GM11168 (cell line): ENCODE data around the gene GFY.

Experiments
- in situ Hi-C: fragments of 300-500 bp; cut with MboI; formaldehyde crosslinking; loops from one replicate; pipeline ENCODE4 v1.12.0; 2022; ENCODE audit warnings: low sequenced_read_pairs; ENCODE audit not compliant: unreplicated experiment

Gene GFY

DNA sequence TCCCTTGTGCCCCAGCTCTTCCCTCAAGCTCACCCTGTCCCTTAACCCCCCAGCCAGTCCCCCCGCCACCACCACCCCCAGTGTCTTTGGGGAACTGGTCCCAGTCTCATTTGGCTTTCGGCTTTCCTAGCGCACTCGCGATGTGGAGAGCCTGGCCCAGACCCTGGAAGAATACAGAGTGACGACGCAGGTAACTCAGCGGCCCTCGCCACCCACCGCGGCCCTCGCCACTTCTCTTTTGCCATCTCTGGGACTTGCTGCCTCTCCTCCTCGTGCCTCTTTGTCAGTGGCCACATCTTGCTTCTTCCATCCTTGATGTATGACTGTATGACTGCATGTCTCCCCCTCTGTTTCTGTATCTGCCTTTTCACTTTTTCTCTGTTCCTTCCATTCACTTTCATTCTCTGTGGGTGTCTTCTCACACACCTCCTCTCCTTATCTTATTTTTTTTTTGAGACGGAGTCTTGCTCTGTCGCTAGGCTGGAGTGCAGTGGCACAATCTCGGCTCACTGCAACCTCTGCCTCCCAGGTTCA is 17.6 kb upstream of the GFY start:
- in situ Hi-C loops: no loop called here

DNA sequence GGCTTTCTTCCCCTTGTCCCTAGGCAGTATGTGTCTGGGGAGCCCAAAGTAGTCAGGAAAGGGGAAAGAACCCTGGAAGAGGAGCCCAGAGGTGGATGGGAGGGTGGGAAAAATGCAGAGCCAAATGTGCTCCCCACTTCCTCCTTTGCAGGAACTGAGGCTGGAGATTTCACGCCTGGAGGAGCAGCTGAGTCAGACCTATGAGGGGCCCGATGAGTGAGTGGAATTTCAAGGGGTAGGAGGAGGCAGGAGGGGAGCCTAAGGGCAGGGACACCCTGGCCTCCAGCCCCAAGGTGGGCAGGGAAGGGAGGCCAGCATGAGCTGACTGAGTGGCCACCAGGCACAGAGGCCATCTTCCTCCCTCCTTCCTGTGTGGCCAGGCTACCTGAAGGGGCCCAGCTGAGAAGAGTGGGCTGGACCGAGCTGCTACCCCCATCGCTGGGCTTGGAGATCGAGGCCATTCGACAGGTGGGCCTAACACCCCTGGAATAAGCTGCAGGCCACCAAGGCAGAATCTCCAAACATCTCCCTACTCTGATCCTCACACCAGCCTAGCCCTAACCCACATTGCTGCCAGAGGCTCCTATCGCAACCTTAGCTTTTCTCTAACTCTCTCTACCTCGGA is 16.3 kb upstream of the GFY start:
- in situ Hi-C loops: no loop called here

DNA sequence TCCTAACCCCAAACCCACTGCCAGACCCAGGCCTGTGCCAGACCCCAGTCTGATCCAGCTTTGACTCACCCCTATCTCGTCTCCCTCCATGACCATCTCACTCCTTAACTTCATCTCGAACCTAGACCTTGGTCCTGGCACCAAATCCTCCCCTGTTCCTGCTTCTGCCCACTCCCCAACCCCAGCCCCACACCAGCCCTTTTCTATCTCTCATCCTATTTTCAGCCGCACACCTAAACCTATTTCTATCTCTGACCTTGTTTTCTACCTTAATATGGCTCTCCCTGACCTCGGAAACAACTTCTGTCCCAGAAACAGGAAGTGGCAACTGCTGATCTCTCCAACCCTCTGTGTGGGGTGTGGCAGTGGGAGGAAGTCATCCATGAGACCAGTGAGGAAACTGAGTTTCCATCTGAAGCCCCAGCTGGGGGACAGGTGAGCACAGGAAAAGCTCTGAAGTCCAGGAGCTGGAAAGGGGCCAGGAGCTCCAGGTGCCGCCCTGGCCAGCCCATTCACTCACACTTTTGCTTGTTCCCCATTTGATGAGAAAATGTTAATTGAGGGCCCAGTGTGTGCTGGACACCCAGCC is 15.7 kb upstream of the GFY start:
- in situ Hi-C loops: no loop called here

DNA sequence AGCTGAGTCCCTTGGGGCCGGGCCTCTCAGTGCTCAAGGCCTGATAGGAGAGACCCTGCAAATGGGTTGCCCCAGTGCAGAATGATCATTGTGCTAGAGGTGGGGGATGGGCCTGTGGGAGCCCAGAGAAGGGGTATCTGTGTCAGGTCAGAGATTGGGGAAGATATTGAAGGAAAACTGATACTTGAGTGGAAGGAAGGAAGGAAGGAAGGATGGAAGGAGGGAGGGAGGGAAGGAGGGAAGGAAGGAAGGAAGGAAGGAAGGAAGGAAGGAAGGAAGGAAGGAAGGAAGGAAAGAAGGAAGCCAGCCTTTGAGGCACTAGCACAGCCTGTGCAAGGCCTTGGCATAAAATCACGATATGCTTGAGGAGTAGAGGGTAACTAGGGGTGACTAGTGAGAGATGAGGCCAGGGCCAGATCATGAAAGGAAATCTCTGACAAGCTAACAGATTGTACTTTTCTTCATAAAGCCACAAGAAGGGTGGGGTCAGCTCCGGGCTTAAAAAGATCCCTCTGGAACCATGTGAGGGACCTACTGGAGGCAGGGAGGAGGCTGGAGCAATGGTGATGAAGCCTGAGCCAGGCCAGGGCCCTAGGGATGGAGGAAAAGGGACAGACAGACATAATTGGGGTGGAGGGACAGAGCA is 13.4 kb upstream of the GFY start:
- in situ Hi-C loops: no loop called here

DNA sequence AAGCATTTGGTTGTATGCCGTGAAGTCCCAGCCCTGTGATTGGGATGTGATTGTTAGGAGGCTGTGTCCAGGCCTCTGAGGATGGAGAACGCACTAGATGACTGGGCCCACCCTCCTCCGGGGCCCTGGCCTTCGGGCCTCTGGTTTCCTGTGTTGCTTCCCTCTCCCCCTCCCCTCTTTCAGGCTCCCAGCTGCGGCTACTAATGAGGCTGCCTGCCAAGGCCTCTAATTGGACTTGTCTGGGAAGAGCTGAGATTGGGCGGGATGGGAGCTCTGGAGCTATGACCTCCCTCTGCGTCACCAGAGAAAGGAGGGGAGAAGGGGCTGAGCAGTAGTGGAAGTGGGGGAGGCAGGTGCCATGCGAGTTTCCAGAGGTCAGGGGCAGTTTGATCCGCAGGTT is 11.8 kb upstream of the GFY start:
- in situ Hi-C loops: no loop called here

DNA sequence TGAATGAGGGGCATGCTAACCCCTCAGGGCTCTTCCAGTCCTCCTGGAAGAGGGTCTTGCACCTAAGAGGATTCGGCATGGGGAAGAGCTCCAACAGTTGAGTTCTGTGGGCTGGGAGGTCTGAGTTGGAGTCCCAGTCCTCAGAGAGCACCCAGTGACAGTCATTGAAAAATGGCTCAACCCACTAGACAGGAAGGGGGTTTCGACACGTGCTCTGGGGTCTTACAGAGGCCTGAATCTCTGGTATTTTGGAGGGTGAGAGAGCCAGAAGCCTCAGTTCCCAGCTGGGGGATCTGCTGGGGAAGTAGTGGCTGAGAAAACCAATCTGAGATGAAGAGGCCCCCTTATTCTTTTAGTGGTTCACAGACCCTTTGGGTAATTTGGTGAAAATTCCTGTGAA is 10.9 kb upstream of the GFY start:
- in situ Hi-C loops: no loop called here

DNA sequence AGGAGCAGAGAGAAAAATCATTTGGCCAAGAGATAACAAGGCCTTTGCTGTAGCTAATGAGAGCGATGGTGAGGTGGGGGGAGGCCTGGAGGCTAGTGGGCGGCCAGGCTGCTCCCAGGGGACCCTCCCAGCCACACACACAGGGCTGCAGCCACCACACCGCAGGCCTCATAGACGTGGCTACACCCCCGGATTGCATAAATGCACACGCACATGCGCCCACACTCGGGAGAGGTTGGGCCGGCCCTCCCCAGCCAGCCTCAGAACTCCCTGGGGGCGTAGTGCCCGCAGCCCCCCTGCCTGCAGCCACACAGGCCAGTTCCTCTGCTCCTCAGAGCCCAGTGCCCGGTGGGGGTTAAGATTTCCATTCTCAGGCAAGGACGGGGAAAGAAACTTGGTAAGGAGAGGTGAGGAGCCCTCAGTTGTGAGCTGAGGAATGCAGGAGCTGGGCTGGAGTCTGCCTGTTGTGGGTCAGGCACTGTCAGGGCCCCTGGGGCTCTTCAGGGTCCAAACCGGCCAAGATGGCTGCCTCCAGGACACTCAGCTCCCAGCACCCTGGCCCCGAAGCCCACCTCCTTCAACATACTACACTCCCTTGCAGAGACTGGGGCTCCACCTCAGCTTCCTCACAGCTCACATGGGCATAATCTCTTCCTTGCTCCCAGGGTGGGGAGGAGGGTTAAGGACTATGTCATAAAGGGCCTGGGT is 9.9 kb upstream of the GFY start:
- in situ Hi-C loops: no loop called here

DNA sequence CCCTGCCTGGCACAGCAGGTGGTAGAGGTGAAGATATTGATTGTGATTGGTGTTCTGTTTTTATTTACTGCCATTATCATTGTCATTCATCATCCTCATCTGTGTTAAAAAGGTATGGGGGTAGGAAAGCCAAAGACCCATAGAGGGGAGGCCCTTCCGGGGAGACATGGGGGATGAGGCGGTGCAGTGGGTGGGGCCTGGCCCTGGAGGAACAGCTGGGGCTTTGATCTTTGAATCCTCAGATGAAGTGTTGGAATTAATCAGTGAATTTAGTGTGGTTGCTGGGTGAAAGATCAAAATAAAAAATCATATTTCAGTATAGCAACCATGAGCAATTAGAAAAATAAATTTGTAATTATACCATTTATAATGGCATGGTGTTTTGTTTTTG is 9.4 kb upstream of the GFY start:
- in situ Hi-C loops: no loop called here

DNA sequence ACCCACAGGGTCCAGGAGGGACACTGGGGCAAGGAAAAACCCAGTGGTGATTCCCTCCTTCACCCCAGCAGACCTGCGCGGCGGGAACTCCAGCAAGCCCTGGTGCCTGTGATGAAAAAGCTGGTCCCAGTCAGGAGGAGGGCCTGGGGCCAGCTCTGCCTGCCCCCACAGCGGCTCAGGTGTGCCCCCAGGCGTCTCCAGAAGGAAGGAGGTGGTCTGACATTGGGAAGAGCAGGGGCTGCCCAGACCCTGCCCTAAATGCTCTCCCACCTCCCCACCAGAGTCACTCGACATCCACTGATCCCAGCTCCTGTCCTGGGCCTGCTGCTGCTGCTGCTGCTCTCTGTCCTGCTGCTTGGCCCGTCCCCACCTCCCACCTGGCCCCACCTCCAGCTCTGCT is 8.1 kb upstream of the GFY start:
- in situ Hi-C loops: no loop called here

DNA sequence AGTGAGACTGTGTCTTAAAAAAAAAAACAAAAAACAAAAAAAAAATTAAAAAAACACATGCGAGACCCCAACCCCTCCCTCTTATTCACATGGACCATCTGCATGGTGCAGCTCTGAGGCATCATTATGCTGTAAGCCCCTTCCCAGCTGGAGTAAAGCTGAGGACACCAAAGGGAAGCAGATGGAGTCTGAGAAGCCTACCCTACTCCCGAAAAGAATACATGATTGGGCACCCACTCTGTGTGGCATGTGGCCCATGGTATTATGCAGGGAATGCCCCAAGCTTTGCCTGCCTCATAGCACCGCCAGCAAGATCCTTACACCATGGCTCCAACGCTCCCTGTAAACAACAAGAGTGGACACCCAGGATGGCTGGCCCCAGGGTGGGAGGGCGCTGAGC is 6.7 kb upstream of the GFY start:
- in situ Hi-C loops: no loop called here

DNA sequence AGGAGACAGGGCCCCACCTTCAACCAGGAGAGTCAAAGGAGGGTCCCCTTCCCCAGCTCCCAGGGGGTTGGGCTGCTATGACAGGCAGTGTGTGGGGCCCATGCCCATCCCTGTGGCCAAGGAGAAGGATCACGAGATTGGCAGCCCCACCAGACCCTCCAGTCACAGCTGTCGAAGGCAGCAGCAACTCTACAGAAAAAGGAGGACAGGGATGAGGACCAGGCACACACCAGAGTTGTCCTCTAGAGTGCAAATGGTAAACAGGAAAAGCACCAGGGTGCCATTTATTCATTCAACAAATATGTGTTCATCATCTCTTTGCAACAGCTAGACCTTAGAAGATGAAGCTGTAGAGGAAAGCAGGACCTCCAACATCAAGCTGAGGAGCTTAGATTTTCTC is 6.0 kb upstream of the GFY start:
- in situ Hi-C loops: no loop called here

DNA sequence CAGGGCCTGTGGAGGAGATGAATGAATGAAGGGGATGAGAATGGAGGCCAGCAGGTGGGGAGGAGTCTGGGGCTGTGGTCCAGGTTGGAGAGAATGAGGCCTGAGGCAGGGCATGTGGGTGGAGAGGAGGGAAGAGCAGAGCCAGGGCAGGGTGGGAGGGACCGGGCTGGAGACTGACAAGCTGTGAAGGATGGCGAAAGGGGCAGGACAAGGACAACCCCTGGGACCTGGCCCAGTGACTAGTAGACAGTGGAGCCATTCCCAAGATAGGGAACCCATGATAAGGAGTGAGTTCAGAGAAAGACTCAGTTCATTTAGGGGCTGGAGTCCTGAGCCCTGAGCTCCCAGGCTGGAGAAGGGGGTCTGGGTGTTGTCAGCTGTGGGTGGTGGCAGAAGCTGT is 5.0 kb upstream of the GFY start:
- in situ Hi-C loops: no loop called here

DNA sequence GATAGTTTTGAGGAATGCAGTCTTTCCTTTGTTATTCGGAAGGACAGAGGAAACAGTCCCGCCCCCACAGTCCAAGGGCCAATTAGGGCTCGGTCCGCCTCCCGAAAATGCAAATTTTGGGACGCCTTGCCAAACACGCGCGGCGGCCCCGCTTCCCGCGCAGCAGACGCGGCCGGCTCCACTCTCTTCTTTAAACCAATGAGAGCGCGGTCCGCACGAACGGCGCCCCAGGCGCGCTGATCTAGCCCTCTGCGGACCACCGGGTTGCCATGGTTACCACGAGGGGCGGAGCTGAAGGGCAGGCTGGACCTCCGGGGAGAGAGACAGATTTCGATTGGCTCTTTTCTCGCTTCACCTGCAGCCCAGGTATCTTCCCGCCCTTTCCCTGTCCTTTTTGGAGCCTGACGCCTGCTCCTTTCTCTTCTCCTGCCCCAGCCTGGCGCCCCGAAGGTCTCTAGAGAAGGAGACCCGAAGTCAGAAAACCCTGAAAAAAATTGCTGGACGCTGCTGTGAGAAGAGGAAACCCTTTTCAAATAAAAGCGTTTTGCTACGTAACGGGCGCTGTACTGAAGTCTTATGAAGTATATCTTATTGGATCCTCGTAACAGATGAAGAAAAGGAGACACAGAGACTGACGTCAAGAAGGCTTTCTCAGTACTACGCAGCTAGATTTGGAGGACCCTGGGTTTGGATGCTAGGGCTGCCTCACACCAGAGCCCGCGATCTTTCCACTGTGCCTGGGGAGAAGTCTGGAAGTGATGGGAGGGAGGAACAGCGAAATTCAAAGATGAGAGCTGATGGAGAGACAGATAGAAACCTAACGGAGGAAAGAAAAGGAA is 3.9 kb upstream of the GFY start:
- in situ Hi-C loops: no loop called here

DNA sequence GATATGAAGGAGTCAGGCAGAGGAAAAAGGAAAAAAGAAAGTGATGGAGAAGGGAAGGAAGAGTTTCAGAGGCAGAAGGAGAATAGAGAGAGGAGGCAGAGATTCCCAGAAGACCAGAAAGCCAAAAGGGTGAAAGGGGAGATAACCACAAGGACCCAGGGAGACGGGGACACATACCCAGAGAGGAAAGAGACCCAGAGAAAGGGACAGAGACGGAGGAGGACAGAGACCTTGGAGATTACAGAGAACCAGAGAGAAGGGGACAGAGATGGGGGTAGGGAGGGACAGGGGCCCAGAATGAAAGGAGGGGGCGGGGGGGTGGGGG is 3.3 kb upstream of the GFY start:
- in situ Hi-C loops: no loop called here

DNA sequence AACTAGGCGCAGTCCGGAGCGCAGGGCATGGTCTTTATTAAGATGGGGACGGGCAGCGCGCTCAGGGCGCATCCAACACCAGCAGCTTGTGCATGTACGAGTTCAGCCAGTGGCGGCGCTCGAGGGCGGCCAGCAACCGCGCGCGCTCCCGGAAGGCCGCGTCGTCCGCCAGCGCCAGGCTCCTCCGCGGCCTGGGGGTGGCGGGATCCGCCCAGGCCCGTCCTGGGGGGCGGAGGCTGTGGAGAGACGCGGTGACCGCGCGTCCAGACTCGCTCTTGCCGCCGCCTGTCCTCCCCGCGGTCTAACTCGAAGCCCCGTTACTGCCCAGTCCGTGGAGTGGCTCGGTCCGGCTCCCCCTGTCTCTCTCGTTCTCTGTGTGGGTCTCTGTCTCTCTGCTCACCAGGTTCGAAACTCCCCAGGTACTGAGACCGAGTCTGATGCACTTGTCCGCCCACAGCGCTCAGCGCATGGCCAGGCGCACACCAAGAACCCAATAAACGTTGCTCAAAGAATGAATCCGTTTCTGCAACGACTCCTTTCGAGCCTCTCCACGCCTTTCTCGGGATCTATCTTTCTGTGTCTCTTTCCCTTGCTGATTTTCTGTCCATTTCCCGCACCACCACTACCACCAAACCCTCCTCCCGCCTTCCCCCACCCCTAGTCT is 2.6 kb upstream of the GFY start:
- in situ Hi-C loops: no loop called here

DNA sequence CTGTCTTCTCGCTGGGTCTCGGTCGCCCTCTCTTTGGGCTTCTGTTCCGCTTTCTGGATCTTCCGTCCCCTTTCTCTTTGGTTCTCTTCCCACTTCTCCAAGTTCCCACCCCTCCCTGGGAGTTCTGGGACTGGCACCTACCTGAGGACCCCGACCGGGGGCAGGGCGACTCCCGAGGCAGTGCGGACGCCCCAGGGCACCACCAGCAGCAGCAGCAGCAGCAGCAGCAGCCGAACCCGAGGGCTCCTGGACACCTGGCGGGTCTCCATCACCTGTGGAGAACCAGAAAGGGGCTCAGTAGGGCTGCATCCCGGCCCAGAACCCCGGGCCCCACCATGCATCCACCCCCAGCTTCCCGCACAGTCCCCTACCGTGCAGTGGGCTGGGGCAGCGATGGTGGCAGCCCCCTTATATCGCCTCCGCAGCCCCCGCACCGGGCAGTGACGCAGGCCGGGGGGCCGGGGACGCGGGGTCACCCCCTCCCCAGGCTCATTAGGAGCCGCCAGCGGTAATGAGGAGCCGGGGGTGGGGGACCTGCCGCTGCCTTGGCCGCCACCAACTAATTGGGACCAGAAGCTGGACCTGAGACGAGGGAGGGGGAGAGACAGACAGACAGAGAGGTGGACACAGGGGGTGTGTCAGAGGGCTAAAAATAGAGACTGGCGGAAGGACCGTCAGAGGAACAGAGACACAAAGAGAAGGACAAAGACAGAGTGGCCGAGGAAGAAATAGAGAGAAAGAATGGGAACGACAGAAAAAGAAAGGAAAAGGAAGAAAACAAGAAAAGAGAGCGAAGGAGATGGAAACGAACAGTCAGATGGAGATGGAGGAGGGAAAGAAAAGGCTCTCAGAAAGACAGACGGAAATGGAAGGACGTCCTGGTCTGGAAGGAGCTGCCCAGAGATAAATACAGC is 1.9 kb upstream of the GFY start, which contains the start of gene PTH2:
Gene PTH2, minus strand, starts transcription at position 371 of the 914 bp plus-strand sequence. Its CDS starts 102 bp downstream, at position 269.
- in situ Hi-C loops: no loop called here

DNA sequence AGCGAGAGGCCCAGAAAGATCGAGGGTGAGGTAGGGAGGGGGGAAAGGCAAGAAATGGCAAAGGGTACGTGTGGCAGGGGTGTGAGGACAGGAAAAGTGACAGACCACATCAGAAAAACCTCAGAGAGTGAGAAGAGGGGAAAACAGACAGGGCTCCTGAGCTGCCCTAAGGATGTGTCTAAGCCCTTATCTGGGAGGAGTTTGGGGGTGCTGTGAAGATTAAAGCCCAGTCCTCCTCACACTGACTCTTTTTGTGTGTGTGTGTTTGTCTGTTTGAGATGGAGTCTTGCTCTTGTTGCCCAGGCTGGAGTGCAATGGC is 1.2 kb upstream of the GFY start:
- in situ Hi-C loops: no loop called here

DNA sequence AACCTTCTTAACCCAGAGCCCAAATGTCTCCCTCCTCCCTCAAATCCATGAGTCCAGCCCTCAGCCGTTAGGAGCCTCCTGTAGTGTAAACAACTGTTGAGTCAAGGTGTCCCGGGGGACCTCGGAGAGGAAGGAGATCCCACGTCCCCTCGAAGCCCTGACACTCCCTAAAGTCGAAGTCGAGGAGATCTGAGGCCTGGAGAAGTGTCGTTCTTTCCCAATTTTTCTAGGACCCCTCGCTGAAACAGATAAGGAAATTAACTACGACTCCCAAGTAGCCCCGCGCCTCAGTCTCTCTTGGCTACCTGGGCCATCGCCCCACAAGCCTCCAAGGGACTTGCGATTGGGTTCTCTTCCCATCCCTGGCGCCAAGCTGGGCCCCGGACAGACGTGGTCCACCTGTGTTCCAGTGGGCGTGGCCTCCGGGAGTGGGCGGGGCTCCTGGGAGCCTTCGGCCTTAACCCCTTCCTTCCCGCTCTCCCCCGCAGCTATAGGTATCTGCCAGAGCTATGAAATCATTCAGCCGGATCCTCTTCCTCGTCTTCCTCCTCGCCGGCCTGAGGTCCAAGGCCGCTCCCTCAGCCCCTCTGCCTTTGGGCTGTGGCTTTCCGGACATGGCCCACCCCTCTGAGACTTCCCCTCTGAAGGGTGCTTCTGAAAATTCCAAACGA is 869 bp downstream of the GFY start:
- in situ Hi-C loops: loop anchor here (5.0 kb wide), 1 partner anchor 34 kb away; no protein-coding TSS in a partner anchor
